OCI-LY7 (cell line): ENCODE data around the gene NRROS. TPM values are rescaled to one million over a fixed set of nuclear protein-coding genes. Genes with fewer than 3 reads are reported as not detected.
A peak's percentile ranks its signal among the peaks of the same experiment; 100 is the strongest.

Experiments
- BruUV-seq: library from RNA; stranded (reverse); fragments of 400-500 nt; replicated peaks from 2 replicates; lab custom pipeline; 2021; lab: Mats Ljungman, UMichigan
- CTCF ChIA-PET: fragments of 300-600 bp; sonication (Branson Sonifier 250); formaldehyde crosslinking; loops from one replicate; lab custom pipeline; 2022; ENCODE audit warnings: antibody characterized with exemption; ENCODE audit not compliant: unreplicated experiment; lab: Charles Lee
- POLR2A ChIA-PET: fragments of 300-600 bp; sonication (Branson Sonifier 250); formaldehyde crosslinking; loops from one replicate; lab custom pipeline; 2022; ENCODE audit warnings: antibody characterized with exemption; lab: Charles Lee
- DNase-seq: peaks from one replicate; pipeline ENCODE4 v3.0.0-alpha.2; 2015; ENCODE audit warnings: low spot score
- H2AFZ ChIP-seq: fragments of 200-600 bp; sonication (generic), shearing (Covaris generic); 2 replicates; pipeline ENCODE4 v1.6.1; 2014; ENCODE audit warnings: mild to moderate bottlenecking, antibody characterized with exemption, low read length, moderate library complexity
- H3K27ac ChIP-seq: fragments of 200-600 bp; sonication (generic); 2 replicates; pipeline ENCODE4 v1.5.1; 2014; ENCODE audit warnings: mixed run types, low read depth, mild to moderate bottlenecking, moderate library complexity, low read length, inconsistent platforms; ENCODE audit not compliant: poor library complexity, severe bottlenecking
- H3K36me3 ChIP-seq: fragments of 200-600 bp; sonication (generic); 2 replicates; pipeline ENCODE4 v1.6.1; 2014; ENCODE audit warnings: mild to moderate bottlenecking, antibody characterized with exemption, low read length, moderate library complexity, mixed read lengths; ENCODE audit not compliant: insufficient read depth
- H3K4me1 ChIP-seq: fragments of 200-600 bp; sonication (generic); 2 replicates; pipeline ENCODE4 v1.5.1; 2014; ENCODE audit warnings: mild to moderate bottlenecking, low read length; ENCODE audit not compliant: insufficient read depth, poor library complexity, severe bottlenecking
- H3K4me2 ChIP-seq: fragments of 200-600 bp; sonication (generic); 2 replicates; pipeline ENCODE4 v1.6.1; 2014; ENCODE audit warnings: mild to moderate bottlenecking, low read length
- H3K4me3 ChIP-seq: fragments of 200-600 bp; sonication (generic); 2 replicates; pipeline ENCODE4 v1.5.1; 2014; ENCODE audit warnings: mild to moderate bottlenecking, low read depth, low read length; ENCODE audit not compliant: poor library complexity, severe bottlenecking
- H3K79me2 ChIP-seq: fragments of 200-600 bp; sonication (generic); 2 replicates; pipeline ENCODE4 v1.6.1; 2016; ENCODE audit warnings: low read depth, mild to moderate bottlenecking, low read length, moderate library complexity, mixed read lengths; ENCODE audit not compliant: insufficient read depth
- H3K9me2 ChIP-seq: fragments of 200-600 bp; sonication (generic); 2 replicates; pipeline ENCODE4 v1.6.1; 2016; ENCODE audit warnings: mild to moderate bottlenecking, low read length, mixed read lengths; ENCODE audit not compliant: insufficient read depth
- H3K9me3 ChIP-seq: fragments of 200-600 bp; sonication (generic); 2 replicates; pipeline ENCODE4 v1.6.1; 2014; ENCODE audit warnings: mild to moderate bottlenecking, mixed run types, low read length, mixed read lengths
- H4K20me1 ChIP-seq: fragments of 200-600 bp; sonication (generic); 2 replicates; pipeline ENCODE4 v1.6.1; 2014; ENCODE audit warnings: mild to moderate bottlenecking, antibody characterized with exemption, low read length, moderate library complexity, mixed read lengths; ENCODE audit not compliant: insufficient read depth
- CTCF ChIP-seq: fragments of 200-600 bp; sonication (generic); conservative IDR thresholded peaks from 2 replicates; pipeline ENCODE4 v1.5.1; 2014; ENCODE audit warnings: mild to moderate bottlenecking, antibody characterized with exemption, low read length, moderate library complexity, mixed read lengths
- EZH2phosphoT487 ChIP-seq: fragments of 200-600 bp; sonication (generic); IDR thresholded peaks from 2 replicates; pipeline ENCODE4 v1.6.1; 2018; ENCODE audit warnings: low read depth, borderline replicate concordance, mild to moderate bottlenecking, mixed run types, antibody characterized with exemption, low read length, moderate library complexity, mixed read lengths
- intact Hi-C: fragments of 100-400 bp; cut with micrococcal nuclease; formaldehyde crosslinking; loops from one replicate; pipeline ENCODE4 v1.10.0; 2022; ENCODE audit not compliant: unreplicated experiment
- total RNA-seq, 2 experiments: library from RNA; depleted of rRNA in 1 of 2; stranded (reverse); fragments of >200 nt in 1 of 2; shearing (Covaris generic) in 1 of 2; gene quantifications; 2 replicates each; pipeline ENCODE4 v1.2.3, GENCODE V29; 2014 to 2022

Gene NRROS
- total RNA-seq, 2 experiments from 2014 or later: 1.1 to 3.8 TPM

DNA sequence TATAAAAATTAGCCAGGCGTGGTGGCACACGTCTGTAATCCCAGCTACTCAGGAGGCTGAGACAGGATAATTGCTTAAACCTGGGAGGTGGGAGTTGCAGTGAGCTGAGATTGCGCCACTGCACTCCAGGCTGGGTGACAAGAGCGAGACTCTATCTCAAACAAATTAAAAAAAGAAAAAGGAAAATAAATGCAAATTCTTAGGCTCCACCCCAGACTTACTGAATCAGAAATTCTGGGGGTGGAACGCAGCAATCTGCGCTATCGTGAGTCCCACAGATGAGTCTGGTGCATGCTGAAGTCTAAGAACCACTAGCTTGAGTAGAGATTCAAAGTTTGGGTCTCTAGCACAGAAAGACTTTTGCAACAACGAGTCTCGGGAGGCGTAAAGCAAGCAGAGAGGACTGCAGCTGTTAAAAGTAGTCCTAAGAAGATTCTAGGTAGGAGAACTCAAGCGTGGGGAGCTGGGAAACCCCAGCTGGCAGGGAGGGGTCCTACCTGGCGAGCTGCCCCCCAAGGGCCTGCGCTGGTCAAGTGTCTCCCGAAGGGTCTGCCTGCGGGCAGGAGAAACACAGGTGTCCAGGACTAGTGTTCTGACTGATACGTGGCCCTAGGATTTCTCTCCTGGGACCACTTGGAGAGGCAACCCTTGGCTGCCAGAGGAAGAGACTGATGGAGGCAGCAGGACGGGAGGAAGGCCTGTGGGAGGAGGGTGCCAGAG lies 50.6 kb downstream of the NRROS start:
- H2AFZ ChIP-seq: no peak overlapping the region
- peaks cover 3% of the 10 kb centered on the region for H3K4me1 ChIP-seq
- no peak overlapping the region for H3K4me2 ChIP-seq
- ChIA-PET CTCF (no interaction called here), POLR2A (interaction anchor here (1.0 to 1.3 kb wide), 2 partner anchors 84 to 85 kb away, joined by 4 read pairs; no protein-coding TSS in a partner anchor)
- TF ChIP-seq CTCF: no peak
- TF ChIP-seq EZH2phosphoT487: no peak
- H3K27ac ChIP-seq: no peak overlapping the region
- no peaks in the 10 kb centered on the region for H4K20me1 ChIP-seq
- H3K79me2 ChIP-seq: no peaks in the 10 kb centered on the region
- no peaks in the 10 kb centered on the region for H3K36me3 ChIP-seq
- H3K9me3 ChIP-seq: no peaks in the 10 kb centered on the region
- no peaks in the 10 kb centered on the region for H3K9me2 ChIP-seq
- intact Hi-C loops: no loop called here
- no peak overlapping the region for H3K4me3 ChIP-seq
- no TSS peak for BruUV-seq
- DNase-seq: no peak

DNA sequence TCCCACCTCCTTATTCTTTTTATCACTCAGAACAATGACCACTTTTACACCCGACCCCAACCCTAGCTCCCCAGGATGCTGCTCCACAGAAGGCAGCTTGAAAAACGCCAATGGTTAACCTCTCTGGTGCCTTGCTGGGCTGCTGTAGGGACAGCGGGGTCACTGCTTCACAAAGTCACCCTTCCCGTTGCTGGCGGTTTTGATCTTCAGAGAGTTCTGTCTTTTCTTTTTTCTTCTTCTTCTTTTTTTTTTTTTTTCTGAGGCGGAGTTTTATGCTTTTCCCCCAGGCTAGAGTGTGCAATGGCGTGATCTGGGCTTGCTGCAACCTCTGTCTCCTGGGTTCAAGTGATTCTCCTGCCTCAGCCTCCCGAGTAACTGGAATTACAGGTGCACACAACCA lies 51.9 kb downstream of the NRROS start:
- no TSS peak for BruUV-seq
- H3K27ac ChIP-seq: no peak overlapping the region
- H3K4me2 ChIP-seq: no peak overlapping the region
- H2AFZ ChIP-seq: no peak overlapping the region
- H3K9me3 ChIP-seq: no peaks in the 10 kb centered on the region
- TF ChIP-seq CTCF (no peak), EZH2phosphoT487 (no peak)
- H3K4me3 ChIP-seq: no peak overlapping the region
- no peaks in the 10 kb centered on the region for H3K9me2 ChIP-seq
- no peaks in the 10 kb centered on the region for H4K20me1 ChIP-seq
- intact Hi-C loops: no loop called here
- H3K36me3 ChIP-seq: no peaks in the 10 kb centered on the region
- H3K4me1 ChIP-seq: no peaks in the 10 kb centered on the region
- no peaks in the 10 kb centered on the region for H3K79me2 ChIP-seq
- ChIA-PET POLR2A (interaction anchor here (1.3 kb wide), 1 partner anchor 87 kb away, joined by 4 read pairs; no protein-coding TSS in a partner anchor), CTCF (no interaction called here)
- DNase-seq: no peak

DNA sequence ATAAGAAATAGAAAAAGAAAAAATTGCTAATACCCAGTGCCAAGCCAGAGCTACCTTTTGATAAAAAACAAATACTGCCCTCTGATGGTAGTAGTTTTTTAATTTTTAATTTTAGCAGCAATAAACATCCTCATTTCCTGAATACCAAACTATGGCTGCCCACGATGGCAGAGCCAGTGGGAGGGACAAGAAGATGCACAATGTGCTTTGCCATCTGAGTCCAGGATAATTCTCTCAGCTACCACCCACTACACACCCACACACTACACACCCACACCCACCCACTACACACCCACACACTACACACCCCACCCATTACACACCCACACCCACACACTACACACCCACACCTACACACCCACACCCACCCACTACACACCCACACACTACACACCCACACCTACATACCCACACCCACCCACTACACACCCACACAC lies 54.7 kb downstream of the NRROS start:
- Histone ChIP-seq H3K79me2 (no peaks in the 10 kb centered on the region), H3K4me2 (no peak overlapping the region), H2AFZ (peak overlapping the region; percentile 47; the same call in 1 of the 2 replicates), H3K36me3 (no peaks in the 10 kb centered on the region), H3K27ac (no peak overlapping the region), H3K9me3 (no peaks in the 10 kb centered on the region), H3K4me3 (no peak overlapping the region), H3K9me2 (no peaks in the 10 kb centered on the region), H4K20me1 (no peaks in the 10 kb centered on the region), H3K4me1 (no peaks in the 10 kb centered on the region)
- peak; percentile 39 for DNase-seq
- ChIA-PET CTCF (no interaction called here), POLR2A (interaction anchor here (1.2 kb wide), 1 partner anchor 85 kb away, joined by 3 read pairs; no protein-coding TSS in a partner anchor)
- TF ChIP-seq CTCF: peak; percentile 43; the same call in 1 of the 2 replicates
- no peak for TF ChIP-seq EZH2phosphoT487
- no TSS peak for BruUV-seq
- intact Hi-C loops: no loop called here
